OCI-LY7 (cell line): ENCODE measurements around the gene NYNRIN.

ENCODE experiments used
- CTCF ChIP-seq: fragments of 200-600 bp; sonication (generic); conservative IDR thresholded peaks from 2 replicates; pipeline ENCODE4 v1.5.1; 2014; ENCODE audit warnings: mild to moderate bottlenecking, antibody characterized with exemption, low read length, moderate library complexity, mixed read lengths
- EZH2phosphoT487 ChIP-seq: fragments of 200-600 bp; sonication (generic); IDR thresholded peaks from 2 replicates; pipeline ENCODE4 v1.6.1; 2018; ENCODE audit warnings: low read depth, borderline replicate concordance, mild to moderate bottlenecking, mixed run types, antibody characterized with exemption, low read length, moderate library complexity, mixed read lengths

- TF ChIP-seq EZH2phosphoT487 (no peak), CTCF (no peak)
Measured at GRCh38 chr14:24379907-24380730, 18.7 kb upstream of the NYNRIN start.
